HG03097 (cell line): ENCODE measurements around the gene KRTAP4-5.
"Not testable (repeated sequence)": the region's sequence is repeated elsewhere in the genome, so short reads cannot be mapped to it uniquely, and the experiment has no call there.

Experiments
- ATAC-seq: cut with Tn5 transposase; IDR thresholded peaks from one replicate; pipeline ENCODE4 v1.9.1; 2021; ENCODE audit not compliant: unreplicated experiment, low FRiP score

Gene KRTAP4-5

DNA sequence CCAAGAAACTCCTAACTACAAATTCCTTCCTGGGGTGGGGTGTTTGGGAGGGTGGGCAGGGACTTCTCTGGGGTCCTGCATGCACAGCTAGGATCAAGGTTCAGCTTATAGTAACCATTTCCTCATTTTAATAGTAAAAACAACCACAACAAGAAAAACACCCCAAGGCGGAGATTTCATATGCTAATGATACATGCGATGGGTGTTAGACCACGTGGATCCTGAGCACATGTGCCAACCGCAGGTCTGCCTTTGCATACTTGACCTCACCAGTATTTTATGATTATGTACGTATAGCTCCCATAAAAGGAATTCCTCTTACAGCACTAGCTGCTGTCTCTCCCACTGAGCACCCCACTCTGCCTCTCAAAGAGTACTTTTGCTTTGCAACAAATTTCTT, 33.3 kb downstream of the KRTAP4-5 start:
- no peak for ATAC-seq

DNA sequence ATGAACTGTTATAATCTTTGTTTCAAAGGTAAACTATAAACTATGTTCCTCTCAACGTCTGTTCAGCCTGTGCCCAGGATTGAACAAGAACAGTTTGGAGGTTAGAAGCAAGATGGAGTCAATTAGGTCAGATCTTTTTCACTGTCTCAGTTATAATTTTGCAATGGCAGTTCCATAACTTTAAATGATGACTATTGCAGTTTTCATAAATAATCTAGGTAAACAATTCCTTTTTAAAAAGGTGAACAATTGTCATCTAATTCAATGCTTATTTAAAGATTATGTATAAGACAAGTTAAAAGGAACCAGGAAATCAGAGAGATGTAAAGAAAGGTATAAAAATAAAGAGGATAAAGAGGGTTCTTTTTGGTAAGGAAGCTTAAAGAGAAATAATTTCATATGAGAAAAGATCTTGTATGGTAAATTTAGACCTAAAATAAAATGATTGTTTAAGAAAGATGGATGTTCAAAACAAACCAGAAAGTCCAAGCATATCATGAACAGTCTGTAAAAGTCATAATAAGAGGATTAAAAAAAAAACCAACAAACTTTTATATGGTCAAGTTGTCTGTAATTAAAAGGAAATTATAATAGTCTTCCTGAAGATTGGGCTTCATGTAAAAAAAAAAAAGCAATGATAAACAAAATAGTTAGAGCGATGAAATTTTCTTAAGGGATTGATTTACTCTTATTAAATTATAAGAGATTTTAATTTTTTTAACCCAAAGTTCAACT, 38.3 kb downstream of the KRTAP4-5 start:
- ATAC-seq, result no peak

DNA sequence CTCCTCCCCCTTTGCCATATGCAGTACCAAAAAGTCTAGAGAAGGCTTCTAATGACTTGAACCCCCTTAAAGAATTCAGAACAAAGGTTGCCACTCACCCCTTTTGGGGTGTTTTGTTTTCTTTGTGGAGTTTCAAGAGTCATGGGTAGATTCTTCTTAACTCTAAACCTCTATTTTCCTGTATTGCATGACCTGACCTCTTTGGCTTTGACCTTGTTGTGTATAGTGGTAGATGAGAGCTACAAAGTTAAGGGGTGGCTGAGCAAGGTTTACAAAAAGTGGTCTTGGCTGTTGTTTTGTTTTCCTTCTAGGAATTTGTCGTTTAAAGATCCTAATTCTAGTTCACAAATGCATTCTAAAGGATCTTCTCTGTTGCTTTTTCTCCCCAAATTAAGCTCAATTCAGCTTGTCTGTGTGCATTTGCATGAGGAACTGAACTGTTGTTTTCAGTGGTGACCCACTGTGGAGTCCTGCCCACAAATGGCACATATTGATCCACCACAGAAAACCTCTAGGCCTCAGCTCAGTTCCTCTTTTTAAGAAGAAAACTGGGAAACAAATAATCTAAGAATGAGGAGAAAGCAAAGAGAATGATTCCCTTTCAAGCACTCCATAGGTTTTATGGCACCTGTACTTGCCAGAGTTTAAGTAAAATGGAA, 40.8 kb downstream of the KRTAP4-5 start:
- not testable (repeated sequence) for ATAC-seq

DNA sequence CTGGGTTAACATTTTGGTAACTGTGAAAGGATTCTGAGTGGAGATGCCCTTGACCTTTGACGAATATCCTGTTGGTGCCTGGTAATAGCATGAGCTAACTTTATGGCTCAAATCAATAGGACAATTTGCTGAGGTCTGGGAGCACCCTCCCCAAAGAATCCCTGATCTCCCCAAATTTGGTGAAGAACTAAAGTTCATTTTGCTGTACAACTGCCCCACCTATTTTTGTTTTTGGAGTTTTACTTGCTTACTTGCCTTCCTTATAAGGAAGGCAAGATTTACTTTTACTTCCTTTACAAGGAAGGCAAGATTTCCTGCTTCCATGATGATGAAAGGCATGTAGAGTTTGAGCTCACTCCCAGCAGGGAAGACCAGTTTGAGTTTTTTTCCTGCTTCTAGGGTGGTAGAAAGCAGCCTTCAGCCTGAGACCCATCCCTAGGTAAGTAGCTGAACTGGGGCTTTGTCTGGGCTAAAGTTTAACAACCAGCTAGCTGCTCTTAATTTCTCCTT, 41.6 kb downstream of the KRTAP4-5 start:
- ATAC-seq, result no peak

DNA sequence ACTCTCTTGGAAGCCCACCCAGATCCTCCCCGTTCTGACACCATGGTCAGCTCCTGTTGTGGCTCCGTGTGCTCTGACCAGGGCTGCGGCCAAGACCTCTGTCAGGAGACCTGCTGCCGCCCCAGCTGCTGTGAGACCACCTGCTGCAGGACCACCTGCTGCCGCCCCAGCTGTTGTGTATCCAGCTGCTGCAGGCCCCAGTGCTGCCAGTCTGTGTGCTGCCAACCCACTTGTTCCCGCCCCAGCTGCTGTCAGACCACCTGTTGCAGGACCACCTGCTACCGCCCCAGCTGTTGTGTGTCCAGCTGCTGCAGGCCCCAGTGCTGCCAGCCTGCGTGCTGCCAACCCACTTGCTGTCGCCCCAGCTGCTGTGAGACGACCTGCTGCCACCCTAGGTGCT, 44.3 kb downstream of the KRTAP4-5 start, which contains the start of gene KRTAP4-9:
Gene KRTAP4-9 (plus strand): TSS at position 43 of the 400 bp plus-strand sequence. CDS start 0 bp downstream, at position 43.
- ATAC-seq, result not testable (repeated sequence)

DNA sequence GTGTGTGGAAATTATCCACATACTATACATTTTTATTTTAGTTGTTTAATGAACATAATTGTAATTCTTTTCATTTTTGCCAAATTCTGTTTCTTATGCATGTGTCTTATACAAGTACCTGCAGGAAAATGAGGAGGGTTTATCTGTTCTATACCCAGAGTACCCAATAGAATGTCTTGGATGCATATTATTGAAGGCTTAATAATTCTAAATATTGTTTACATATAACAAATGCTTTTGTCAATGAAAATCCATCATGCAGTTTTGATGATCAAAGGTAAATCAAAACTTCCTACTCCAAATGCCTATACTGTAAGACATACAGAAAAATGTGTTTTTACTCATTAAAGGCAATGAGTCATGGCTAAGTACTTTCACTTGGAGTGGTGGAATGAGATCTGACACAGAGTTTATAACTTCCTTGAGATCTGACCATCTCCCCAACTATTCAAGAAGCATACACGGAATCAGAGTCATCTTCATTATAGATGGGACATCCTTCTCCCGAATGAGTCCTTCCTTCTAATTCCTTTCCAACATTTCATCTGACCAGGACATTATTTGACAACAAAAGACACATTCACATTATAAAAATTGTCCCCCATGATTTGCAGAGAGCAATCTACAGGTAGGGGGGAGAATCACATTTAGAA, 45.1 kb downstream of the KRTAP4-5 start:
- ATAC-seq, result not testable (repeated sequence)

DNA sequence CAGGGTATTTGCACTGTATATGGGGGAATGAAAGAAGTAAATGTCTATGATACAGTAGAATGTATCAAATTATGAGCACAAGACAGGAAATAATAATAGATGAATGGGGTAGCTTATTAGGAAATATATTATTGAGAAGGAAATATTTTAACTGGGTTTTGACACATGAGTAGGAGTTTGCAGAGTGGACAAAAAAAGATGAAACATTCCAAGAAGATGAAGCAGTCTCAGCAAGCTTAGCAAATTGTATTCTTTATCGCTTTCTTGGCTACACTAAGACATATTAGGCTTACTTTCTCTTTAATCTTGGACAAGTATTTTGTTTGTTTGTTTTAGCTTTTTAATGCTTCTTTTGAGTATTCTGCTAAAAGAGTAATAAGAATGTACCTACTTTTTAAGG, 45.7 kb downstream of the KRTAP4-5 start:
- no peak for ATAC-seq

DNA sequence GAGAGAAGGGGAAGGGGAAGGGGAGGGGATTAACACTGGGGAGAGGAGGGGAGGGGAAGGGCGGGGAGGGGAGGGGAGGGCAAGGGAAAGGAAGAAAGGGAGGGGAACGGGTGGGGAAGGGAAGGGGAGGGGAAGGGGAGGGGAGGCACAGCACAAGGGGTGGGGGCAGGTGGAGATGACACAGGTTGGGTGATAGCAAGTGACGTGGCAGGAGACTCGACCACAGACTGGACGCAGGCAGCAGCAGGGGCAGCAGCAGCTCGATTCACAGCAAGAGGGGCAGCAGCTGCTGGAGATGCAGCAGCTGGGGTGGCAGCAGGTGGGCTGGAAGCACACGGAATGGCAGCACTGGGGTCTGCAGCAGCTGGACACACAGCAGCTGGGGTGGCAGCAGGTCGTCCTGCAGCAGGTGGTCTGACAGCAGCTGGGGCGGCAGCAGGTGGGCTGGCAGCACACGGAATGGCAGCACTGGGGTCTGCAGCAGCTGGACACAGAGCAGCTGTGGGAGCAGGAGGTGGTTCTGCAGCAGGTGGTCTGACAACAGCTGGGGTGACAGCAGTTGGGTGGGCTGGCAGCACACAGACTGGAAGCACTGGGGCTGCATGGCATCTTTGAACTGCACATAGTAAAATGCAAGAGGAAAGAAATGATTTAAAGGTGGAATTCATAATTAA, 47.9 kb downstream of the KRTAP4-5 start, which contains the start of gene KRTAP4-16:
Gene KRTAP4-16 (minus strand): TSS at position 624 of the 674 bp plus-strand sequence. CDS start 0 bp downstream, at position 624.
- ATAC-seq, result no peak

DNA sequence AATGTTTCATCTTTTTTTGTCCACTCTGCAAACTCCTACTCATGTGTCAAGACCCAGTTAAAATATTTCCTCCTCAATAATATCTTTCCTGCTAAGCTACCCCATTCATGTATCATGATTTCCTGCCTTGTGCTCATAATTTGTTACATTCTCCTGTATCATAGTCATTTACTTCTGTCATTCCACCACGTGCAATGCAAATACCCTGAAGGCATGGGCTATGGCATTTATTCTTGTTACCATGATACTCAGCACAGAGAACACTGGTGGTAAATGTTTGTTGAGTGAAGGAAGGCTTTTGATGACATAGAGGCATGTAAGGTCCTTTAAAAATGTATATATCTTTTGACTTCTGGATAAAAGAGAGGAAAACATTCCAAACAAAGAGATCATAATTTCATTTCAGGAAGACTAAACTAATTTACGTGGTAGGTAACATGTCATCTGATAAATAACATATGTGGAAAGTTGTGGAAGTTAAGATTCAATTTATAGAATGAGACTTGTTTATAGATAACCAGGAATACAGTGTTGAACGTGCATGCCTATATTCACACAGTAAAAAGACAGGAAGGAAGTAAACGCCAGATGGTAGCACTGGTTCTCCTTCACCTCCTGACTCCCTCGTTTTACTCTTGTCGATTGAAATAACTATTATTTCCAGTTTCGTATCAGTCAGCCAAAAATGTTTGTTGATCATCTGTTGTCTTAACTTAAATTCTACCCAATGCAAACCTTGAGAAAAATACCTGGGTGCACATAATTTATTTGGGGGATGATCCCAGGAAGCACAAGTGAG, 49.7 kb downstream of the KRTAP4-5 start:
- ATAC-seq, result not testable (repeated sequence)
